ENCODE data around the gene CALD1. TPM values are rescaled to one million over a fixed set of nuclear protein-coding genes. Genes with fewer than 3 reads are reported as not detected.

CALD1 gene
- total and polyA plus RNA-seq, 4 donors: 48.0 to 226 (median 95.2) TPM

DNA sequence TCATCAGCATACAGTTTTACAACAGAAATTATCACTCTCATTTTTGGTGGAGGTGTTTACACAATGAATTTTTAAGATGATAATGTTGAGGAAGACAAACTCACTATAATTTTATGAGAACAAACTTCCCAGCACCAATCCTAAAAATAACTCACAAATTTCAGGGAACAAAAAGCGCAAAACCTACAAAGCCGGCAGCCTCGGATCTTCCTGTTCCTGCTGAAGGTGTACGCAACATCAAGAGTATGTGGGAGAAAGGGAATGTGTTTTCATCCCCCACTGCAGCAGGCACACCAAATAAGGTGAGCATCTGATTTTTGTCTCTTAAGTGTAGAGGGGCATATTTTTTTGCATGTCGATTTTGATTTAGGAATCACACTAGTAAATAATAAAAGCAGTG lies 180.4 kb downstream of the CALD1 start:
- Histone ChIP-seq H3K27me3 (ENCODE audit: control insufficient read depth in 4 of 4, insufficient read depth in 4 of 4, low read length in 3 of 4) (no peaks in the 10 kb centered on the region), H3K4me1 (ENCODE audit: control insufficient read depth in 4 of 4, insufficient read depth in 4 of 4, low read length in 3 of 4) (peaks cover 0 to 9% (median 6%) of the 10 kb centered on the region in 4 donors), H3K9me3 (ENCODE audit: control insufficient read depth in 4 of 4, low read length in 3 of 4) (no peaks in the 10 kb centered on the region), H3K36me3 (ENCODE audit: control insufficient read depth in 4 of 4, insufficient read depth in 3 of 4, low read depth in 1 of 4, low read length in 3 of 4) (peaks cover 12 to 67% (median 47%) of the 10 kb centered on the region in 4 donors), H3K27ac (ENCODE audit: low read depth in 1 of 2, low read length in 2 of 2) (no peak overlapping the region), H3K9ac (ENCODE audit: low read depth in 1 of 2, low read length in 2 of 2) (no peak overlapping the region), H3K4me3 (ENCODE audit: low read depth in 1 of 3, low read length in 3 of 3) (no peak overlapping the region)
- no peak for TF ChIP-seq CTCF (IDR thresholded peaks at IDR 0.05; ENCODE audit: low read depth, low read length, missing input control)
- TF ChIP-seq, protein P1, sequence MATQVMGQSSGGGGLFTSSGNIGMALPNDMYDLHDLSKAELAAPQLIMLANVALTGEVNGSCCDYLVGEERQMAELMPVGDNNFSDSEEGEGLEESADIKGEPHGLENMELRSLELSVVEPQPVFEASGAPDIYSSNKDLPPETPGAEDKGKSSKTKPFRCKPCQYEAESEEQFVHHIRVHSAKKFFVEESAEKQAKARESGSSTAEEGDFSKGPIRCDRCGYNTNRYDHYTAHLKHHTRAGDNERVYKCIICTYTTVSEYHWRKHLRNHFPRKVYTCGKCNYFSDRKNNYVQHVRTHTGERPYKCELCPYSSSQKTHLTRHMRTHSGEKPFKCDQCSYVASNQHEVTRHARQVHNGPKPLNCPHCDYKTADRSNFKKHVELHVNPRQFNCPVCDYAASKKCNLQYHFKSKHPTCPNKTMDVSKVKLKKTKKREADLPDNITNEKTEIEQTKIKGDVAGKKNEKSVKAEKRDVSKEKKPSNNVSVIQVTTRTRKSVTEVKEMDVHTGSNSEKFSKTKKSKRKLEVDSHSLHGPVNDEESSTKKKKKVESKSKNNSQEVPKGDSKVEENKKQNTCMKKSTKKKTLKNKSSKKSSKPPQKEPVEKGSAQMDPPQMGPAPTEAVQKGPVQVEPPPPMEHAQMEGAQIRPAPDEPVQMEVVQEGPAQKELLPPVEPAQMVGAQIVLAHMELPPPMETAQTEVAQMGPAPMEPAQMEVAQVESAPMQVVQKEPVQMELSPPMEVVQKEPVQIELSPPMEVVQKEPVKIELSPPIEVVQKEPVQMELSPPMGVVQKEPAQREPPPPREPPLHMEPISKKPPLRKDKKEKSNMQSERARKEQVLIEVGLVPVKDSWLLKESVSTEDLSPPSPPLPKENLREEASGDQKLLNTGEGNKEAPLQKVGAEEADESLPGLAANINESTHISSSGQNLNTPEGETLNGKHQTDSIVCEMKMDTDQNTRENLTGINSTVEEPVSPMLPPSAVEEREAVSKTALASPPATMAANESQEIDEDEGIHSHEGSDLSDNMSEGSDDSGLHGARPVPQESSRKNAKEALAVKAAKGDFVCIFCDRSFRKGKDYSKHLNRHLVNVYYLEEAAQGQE (IDR thresholded peaks at IDR 0.05): no peak
- TF ChIP-seq GABPA (IDR thresholded peaks at IDR 0.05 in 1 of 2, conservative IDR thresholded peaks at IDR 0.05 in 1 of 2): no peak
- TF ChIP-seq ATF3 (IDR thresholded peaks at IDR 0.05): no peak
- no peak for TF ChIP-seq SP1 (IDR thresholded peaks at IDR 0.05)
- TF ChIP-seq RXRA (IDR thresholded peaks at IDR 0.05): no peak
- TF ChIP-seq, protein P2, sequence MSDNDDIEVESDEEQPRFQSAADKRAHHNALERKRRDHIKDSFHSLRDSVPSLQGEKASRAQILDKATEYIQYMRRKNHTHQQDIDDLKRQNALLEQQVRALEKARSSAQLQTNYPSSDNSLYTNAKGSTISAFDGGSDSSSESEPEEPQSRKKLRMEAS (IDR thresholded peaks at IDR 0.05): no peak
- TF ChIP-seq HNF4A (conservative IDR thresholded peaks at IDR 0.05): no peak
- no peak for TF ChIP-seq NR2F2 (IDR thresholded peaks at IDR 0.05)
- no peak for TF ChIP-seq FOXA1 (IDR thresholded peaks at IDR 0.05)
- no peak for TF ChIP-seq EGR1 (IDR thresholded peaks at IDR 0.05; ENCODE audit: low read depth in 2 of 2)
- TF ChIP-seq, protein P3, sequence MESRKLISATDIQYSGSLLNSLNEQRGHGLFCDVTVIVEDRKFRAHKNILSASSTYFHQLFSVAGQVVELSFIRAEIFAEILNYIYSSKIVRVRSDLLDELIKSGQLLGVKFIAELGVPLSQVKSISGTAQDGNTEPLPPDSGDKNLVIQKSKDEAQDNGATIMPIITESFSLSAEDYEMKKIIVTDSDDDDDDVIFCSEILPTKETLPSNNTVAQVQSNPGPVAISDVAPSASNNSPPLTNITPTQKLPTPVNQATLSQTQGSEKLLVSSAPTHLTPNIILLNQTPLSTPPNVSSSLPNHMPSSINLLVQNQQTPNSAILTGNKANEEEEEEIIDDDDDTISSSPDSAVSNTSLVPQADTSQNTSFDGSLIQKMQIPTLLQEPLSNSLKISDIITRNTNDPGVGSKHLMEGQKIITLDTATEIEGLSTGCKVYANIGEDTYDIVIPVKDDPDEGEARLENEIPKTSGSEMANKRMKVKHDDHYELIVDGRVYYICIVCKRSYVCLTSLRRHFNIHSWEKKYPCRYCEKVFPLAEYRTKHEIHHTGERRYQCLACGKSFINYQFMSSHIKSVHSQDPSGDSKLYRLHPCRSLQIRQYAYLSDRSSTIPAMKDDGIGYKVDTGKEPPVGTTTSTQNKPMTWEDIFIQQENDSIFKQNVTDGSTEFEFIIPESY (IDR thresholded peaks at IDR 0.05): no peak
- no peak for TF ChIP-seq HNF4G (IDR thresholded peaks at IDR 0.05)
- TF ChIP-seq TAF1 (conservative IDR thresholded peaks at IDR 0.05): no peak
- no peak for TF ChIP-seq RAD21 (IDR thresholded peaks at IDR 0.05)
- no peak for TF ChIP-seq JUND (IDR thresholded peaks at IDR 0.05)
- TF ChIP-seq FOXA2 (IDR thresholded peaks at IDR 0.05): no peak
- 97% methylated on average over 5 of the region's 5 CpGs for WGBS
- no peak for DNase-seq (ENCODE audit: low spot score)
